Trophoblast cell (in vitro differentiated cells and primary cell): ENCODE data around the gene ZNF226.
"Not testable (repeated sequence)": the region's sequence is repeated elsewhere in the genome, so short reads cannot be mapped to it uniquely, and the experiment has no call there.

Experiments used
- DNase-seq, 2 donors: peaks; one replicate each; pipeline ENCODE4 v3.0.0-alpha.2; 2016
- H2AFZ ChIP-seq: 2 replicates; pipeline ENCODE4 v1.6.1; 2013; ENCODE audit warnings: low read length, moderate library complexity, mild to moderate bottlenecking; ENCODE audit not compliant: insufficient read depth, poor library complexity
- H2AK5ac ChIP-seq: 2 replicates; pipeline ENCODE4 v1.6.1; 2013; ENCODE audit warnings: mild to moderate bottlenecking, low read length
- H2BK120ac ChIP-seq: 2 replicates; pipeline ENCODE4 v1.6.1; 2013; ENCODE audit warnings: low read length, mild to moderate bottlenecking, moderate library complexity; ENCODE audit not compliant: insufficient read depth, poor library complexity
- H2BK12ac ChIP-seq: 2 replicates; pipeline ENCODE4 v1.6.1; 2013; ENCODE audit warnings: mild to moderate bottlenecking, low read length, moderate library complexity
- H2BK5ac ChIP-seq: 2 replicates; pipeline ENCODE4 v1.6.1; 2013; ENCODE audit warnings: low read length, low read depth, moderate library complexity, mild to moderate bottlenecking; ENCODE audit not compliant: poor library complexity
- H3K14ac ChIP-seq: 2 replicates; pipeline ENCODE4 v1.6.1; 2013; ENCODE audit warnings: mild to moderate bottlenecking, low read length
- H3K18ac ChIP-seq: 2 replicates; pipeline ENCODE4 v1.6.1; 2013; ENCODE audit warnings: mild to moderate bottlenecking, low read length
- H3K23ac ChIP-seq: 2 replicates; pipeline ENCODE4 v1.6.1; 2013; ENCODE audit warnings: low read length
- H3K27ac ChIP-seq: 2 replicates; pipeline ENCODE4 v1.5.1; 2013; ENCODE audit warnings: low read depth, mild to moderate bottlenecking, inconsistent platforms, low read length, moderate library complexity
- H3K27me3 ChIP-seq: 2 replicates; pipeline ENCODE4 v1.6.1; 2013; ENCODE audit warnings: inconsistent platforms, mild to moderate bottlenecking, low read length, moderate library complexity; ENCODE audit not compliant: insufficient read depth
- H3K36me3 ChIP-seq, 2 experiments: 1 replicate in 1 of 2; 2 replicates in 1 of 2; pipeline ENCODE4 v1.6.1; 2013; ENCODE audit warnings: low read length in 2 of 2, mild to moderate bottlenecking in 2 of 2, moderate library complexity in 1 of 2; ENCODE audit not compliant: insufficient read depth in 2 of 2, control insufficient read depth in 1 of 2
- H3K4ac ChIP-seq: 2 replicates; pipeline ENCODE4 v1.6.1; 2013; ENCODE audit warnings: low read depth, mild to moderate bottlenecking, low read length, moderate library complexity
- H3K4me1 ChIP-seq, 2 experiments: 1 replicate in 1 of 2; 2 replicates in 1 of 2; pipeline ENCODE4 v1.6.1; 2013; ENCODE audit warnings: low read length in 2 of 2, mild to moderate bottlenecking in 2 of 2, moderate library complexity in 1 of 2; ENCODE audit not compliant: insufficient read depth in 2 of 2, control insufficient read depth in 1 of 2
- H3K4me2 ChIP-seq: 2 replicates; pipeline ENCODE4 v1.6.1; 2013; ENCODE audit warnings: inconsistent platforms, mild to moderate bottlenecking, low read length, moderate library complexity
- H3K4me3 ChIP-seq: 2 replicates; pipeline ENCODE4 v1.5.1; 2013; ENCODE audit warnings: mild to moderate bottlenecking, low read depth, low read length, inconsistent platforms
- H3K79me1 ChIP-seq: one replicate; pipeline ENCODE4 v1.6.1; 2013; ENCODE audit warnings: low read length
- H3K79me2 ChIP-seq: 2 replicates; pipeline ENCODE4 v1.6.1; 2013; ENCODE audit warnings: low read length, mild to moderate bottlenecking; ENCODE audit not compliant: control insufficient read depth, insufficient read depth, poor library complexity
- H3K9ac ChIP-seq: 2 replicates; pipeline ENCODE4 v1.6.1; 2013; ENCODE audit warnings: mild to moderate bottlenecking, low read length
- H3K9me3 ChIP-seq: 2 replicates; pipeline ENCODE4 v1.6.1; 2013; ENCODE audit warnings: low read depth, mild to moderate bottlenecking, control low read depth, inconsistent platforms, low read length; ENCODE audit not compliant: insufficient read depth
- H4K12ac ChIP-seq: 2 replicates; pipeline ENCODE4 v1.6.1; 2013; ENCODE audit warnings: low read depth, mild to moderate bottlenecking, low read length, moderate library complexity
- H4K8ac ChIP-seq: 2 replicates; pipeline ENCODE4 v1.6.1; 2013; ENCODE audit warnings: low read depth, mild to moderate bottlenecking, low read length, moderate library complexity
- H4K91ac ChIP-seq: one replicate; pipeline ENCODE4 v1.6.1; 2013; ENCODE audit warnings: low read depth, mild to moderate bottlenecking, low read length, moderate library complexity
- WGBS: extraction: QIAGEN DNeasy Blood & Tissue Kit; methylation state at CpG from one replicate; pipeline ENCODE4 v1.1.7; 2013; ENCODE audit warnings: missing lambda C conversion rate; ENCODE audit not compliant: insufficient read length, insufficient coverage; ENCODE audit errors: extremely low coverage; 5-methylcytosine and 5-hydroxymethylcytosine counted together

The ZNF226 gene

GRCh38 chr19:44220761-44221160 lies 55.9 kb downstream of the ZNF226 start:
- not testable (repeated sequence) for H4K8ac ChIP-seq, H3K23ac ChIP-seq, H3K4ac ChIP-seq, H3K27me3 ChIP-seq, H3K79me2 ChIP-seq, H3K79me1 ChIP-seq, H3K14ac ChIP-seq, H2BK120ac ChIP-seq, DNase-seq, H3K4me3 ChIP-seq, H2BK5ac ChIP-seq, H3K9me3 ChIP-seq, H3K18ac ChIP-seq, H3K9ac ChIP-seq, H4K91ac ChIP-seq, H2AFZ ChIP-seq, H3K27ac ChIP-seq, H2BK12ac ChIP-seq, H3K4me2 ChIP-seq, H3K4me1 ChIP-seq, H4K12ac ChIP-seq, H2AK5ac ChIP-seq, H3K36me3 ChIP-seq
- WGBS = no CpG with 5 or more reads among the region's 6 CpGs

DNA sequence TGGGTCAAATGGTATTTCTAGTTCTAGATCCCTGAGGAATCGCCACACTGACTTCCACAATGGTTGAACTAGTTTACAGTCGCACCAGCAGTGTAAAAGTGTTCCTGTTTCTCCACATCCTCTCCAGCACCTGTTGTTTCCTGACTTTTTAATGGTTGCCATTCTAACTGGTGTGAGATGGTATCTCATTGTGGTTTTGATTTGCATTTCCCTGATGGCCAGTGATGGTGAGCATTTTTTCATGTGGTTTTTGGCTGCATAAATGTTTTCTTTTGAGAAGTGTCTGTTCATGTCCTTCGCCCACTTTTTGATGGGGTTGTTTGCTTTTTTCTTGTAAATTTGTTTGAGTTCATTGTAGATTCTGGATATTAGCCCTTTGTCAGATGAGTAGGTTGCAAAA lies 56.4 kb downstream of the ZNF226 start:
- H3K23ac ChIP-seq, H3K18ac ChIP-seq, H3K9me3 ChIP-seq, H3K4me2 ChIP-seq, H3K36me3 ChIP-seq, H3K79me1 ChIP-seq, H3K4ac ChIP-seq, H2BK5ac ChIP-seq, H4K91ac ChIP-seq, H3K4me3 ChIP-seq, H3K9ac ChIP-seq, H3K27ac ChIP-seq, H3K14ac ChIP-seq, H4K12ac ChIP-seq, H2AFZ ChIP-seq, H2AK5ac ChIP-seq, DNase-seq, H3K79me2 ChIP-seq, H2BK120ac ChIP-seq, H3K27me3 ChIP-seq, H4K8ac ChIP-seq, H2BK12ac ChIP-seq, H3K4me1 ChIP-seq: not testable (repeated sequence)
- WGBS = no CpG with 5 or more reads among the region's 3 CpGs
